IPS DF 6.9 (cell line): ENCODE results near the gene VTA1.
"Not testable (repeated sequence)": the region's sequence is repeated elsewhere in the genome, so short reads cannot be mapped to it uniquely, and the experiment has no call there.

Source experiments
- DNase-seq: peaks from one replicate; pipeline ENCODE4 v3.0.0-alpha.2; 2013; ENCODE audit warnings: low read depth, low spot score
- H3K27ac ChIP-seq: one replicate; pipeline ENCODE4 v1.5.1; 2013; ENCODE audit warnings: low read length, control low read depth
- H3K27me3 ChIP-seq: 2 replicates; pipeline ENCODE4 v1.6.1; 2013; ENCODE audit warnings: mild to moderate bottlenecking, low read length; ENCODE audit not compliant: control insufficient read depth, insufficient read depth
- H3K36me3 ChIP-seq: 2 replicates; pipeline ENCODE4 v1.6.1; 2013; ENCODE audit warnings: low read length; ENCODE audit not compliant: control insufficient read depth, insufficient read depth
- H3K4me1 ChIP-seq: 2 replicates; pipeline ENCODE4 v1.6.1; 2013; ENCODE audit warnings: low read length; ENCODE audit not compliant: control insufficient read depth, insufficient read depth
- H3K4me3 ChIP-seq: 2 replicates; pipeline ENCODE4 v1.5.1; 2013; ENCODE audit warnings: mild to moderate bottlenecking, low read length
- H3K9me3 ChIP-seq: 2 replicates; pipeline ENCODE4 v1.6.1; 2013; ENCODE audit warnings: low read length, inconsistent platforms; ENCODE audit not compliant: control insufficient read depth, insufficient read depth
- WGBS: extraction: QIAGEN DNeasy Blood & Tissue Kit; methylation state at CpG from one replicate; pipeline ENCODE4 v1.1.7; 2013; ENCODE audit warnings: mixed read lengths, missing lambda C conversion rate; ENCODE audit not compliant: insufficient read length, insufficient coverage; 5-methylcytosine and 5-hydroxymethylcytosine counted together

VTA1 gene

DNA sequence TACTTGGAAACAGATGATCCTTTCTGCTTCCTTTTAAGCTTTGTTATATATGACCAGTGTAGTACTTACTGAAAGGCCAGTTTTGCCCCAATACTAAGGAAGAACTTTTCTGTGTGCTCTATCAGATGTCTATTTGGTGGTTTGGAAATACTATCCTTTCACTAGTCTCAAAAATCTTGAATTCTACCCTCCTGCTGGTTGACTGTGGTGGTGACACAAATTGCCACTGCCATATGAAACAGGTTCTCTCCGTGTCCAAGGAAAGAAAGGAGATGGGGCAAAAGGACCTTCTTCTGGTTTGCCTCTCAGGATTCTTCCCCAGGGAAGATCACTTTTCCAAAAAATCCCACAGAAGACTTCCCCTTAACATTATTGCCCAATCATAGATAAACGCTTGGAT lies 8.2 kb upstream of the VTA1 start:
- DNase-seq, result no peak
- no peaks in the 10 kb centered on the region for H3K36me3 ChIP-seq
- no peaks in the 10 kb centered on the region for H3K27me3 ChIP-seq
- H3K27ac ChIP-seq, result no peak overlapping the region
- H3K4me3 ChIP-seq, result no peak overlapping the region
- no CpG with 5 or more reads among the region's 2 CpGs for WGBS
- H3K9me3 ChIP-seq, result no peaks in the 10 kb centered on the region
- no peaks in the 10 kb centered on the region for H3K4me1 ChIP-seq

DNA sequence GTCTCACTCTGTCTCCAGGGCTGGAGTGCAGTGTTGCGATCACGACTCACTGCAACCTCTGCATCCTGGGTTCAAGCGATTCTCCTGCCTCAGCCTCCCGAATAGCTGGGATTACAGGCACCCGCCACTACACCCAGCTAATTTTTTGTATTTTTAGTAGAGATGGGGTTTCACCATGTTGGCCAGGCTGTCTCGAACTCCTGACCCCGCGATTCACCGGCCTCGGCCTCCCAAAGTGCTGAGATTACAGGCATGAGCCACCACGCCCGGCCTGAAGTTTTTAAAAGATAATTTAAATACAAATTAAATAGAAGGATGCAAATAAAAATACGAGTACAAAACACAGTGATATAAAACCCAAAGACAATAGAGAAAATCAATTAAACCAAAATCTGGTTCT lies 5.5 kb upstream of the VTA1 start:
- no CpG with 5 or more reads among the region's 13 CpGs for WGBS
- H3K27me3 ChIP-seq, H3K4me3 ChIP-seq, H3K4me1 ChIP-seq, H3K9me3 ChIP-seq, H3K36me3 ChIP-seq, DNase-seq, H3K27ac ChIP-seq: not testable (repeated sequence)

DNA sequence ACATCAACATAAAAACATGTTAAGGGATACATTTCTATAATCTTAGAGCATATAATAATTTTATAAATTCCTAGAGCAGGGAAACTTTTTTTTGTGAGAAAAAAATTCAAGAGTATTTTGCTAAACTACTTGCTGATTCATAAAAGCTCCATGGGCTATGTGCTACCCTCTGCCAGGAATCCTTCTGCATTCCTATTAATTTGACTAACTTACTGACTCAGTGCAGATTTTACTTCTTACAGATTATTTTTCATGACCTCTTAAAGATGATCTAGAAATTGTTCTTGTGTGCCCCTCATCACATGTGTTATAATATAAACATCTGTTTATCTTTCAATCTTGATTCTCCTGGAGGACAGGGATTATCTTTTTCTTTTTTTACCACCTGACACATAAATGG lies 5.7 kb downstream of the VTA1 start:
- Histone ChIP-seq H3K9me3 (no peaks in the 10 kb centered on the region), H3K27me3 (no peaks in the 10 kb centered on the region), H3K4me1 (no peaks in the 10 kb centered on the region), H3K4me3 (no peak overlapping the region), H3K36me3 (no peaks in the 10 kb centered on the region), H3K27ac (no peak overlapping the region)
- no peak for DNase-seq

DNA sequence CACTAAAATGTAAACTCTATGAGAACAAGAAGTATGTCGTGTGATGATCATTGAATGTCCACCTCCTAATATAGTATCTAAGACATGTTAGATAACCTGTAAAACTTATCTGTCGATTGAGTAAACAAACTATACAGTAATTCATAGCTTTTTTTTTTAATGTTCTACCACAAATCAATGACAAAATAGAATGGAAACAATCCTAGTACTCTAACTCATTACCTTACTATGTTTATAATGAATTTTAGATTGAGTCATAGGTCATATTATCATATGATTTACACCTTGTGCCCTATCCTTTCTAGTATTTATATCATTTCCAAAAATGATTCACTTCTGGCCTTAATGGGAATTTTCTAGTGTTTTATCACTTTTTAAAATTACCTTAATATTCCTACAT lies 6.1 kb downstream of the VTA1 start:
- Histone ChIP-seq H3K9me3 (no peaks in the 10 kb centered on the region), H3K4me3 (no peak overlapping the region), H3K4me1 (no peaks in the 10 kb centered on the region), H3K27ac (no peak overlapping the region), H3K27me3 (no peaks in the 10 kb centered on the region), H3K36me3 (no peaks in the 10 kb centered on the region)
- DNase-seq, result no peak
- WGBS, result no CpG with 5 or more reads among the region's 2 CpGs

DNA sequence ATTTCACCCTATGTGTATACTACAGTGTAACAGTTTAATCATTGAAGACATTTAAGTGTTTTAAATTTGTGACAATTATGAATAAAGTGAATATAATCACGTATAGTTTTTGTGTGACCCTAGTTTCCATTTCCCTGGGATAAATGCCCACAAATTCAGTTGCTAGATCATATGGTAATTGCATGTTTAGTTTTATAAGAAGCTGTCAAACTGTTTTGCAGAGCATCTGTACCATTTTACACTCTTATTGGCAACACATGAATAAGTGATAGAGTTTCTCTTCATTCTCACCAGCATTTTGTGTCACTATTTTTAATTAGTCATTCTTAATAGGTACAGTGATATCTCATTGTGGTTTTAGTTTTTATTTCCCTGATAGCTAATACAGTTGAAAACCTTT lies 7.3 kb downstream of the VTA1 start:
- Histone ChIP-seq H3K4me3 (no peak overlapping the region), H3K4me1 (no peaks in the 10 kb centered on the region)
- WGBS, result no CpG with 5 or more reads among the region's 1 CpG

DNA sequence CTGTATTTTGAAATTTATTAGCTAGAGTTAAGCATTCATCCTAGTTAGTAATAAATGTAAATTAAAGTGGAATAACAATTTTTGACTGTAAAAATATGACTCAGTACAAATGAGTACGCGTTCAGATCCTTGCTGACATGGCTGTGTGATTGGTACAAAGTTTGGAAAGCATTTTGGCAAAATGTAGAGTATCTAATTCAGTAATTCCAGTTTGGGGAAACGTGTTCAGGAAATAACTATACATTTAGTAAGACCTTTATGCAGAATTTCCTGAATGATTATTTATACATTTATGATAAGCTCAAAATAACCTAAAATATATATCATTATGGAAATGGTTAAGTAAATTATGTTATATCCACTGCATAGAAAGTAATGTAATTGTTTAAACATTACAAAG lies 8.0 kb downstream of the VTA1 start:
- no peaks in the 10 kb centered on the region for H3K9me3 ChIP-seq
- H3K4me3 ChIP-seq, result no peak overlapping the region
- no peak overlapping the region for H3K27ac ChIP-seq
- H3K4me1 ChIP-seq, result no peaks in the 10 kb centered on the region
- WGBS, result no CpG with 5 or more reads among the region's 3 CpGs
- no peaks in the 10 kb centered on the region for H3K27me3 ChIP-seq
- H3K36me3 ChIP-seq, result no peaks in the 10 kb centered on the region
- DNase-seq, result no peak

More for the DNA sequence above, 7.3 kb downstream of the VTA1 start:
- H3K36me3 ChIP-seq, result no peaks in the 10 kb centered on the region
- no peaks in the 10 kb centered on the region for H3K9me3 ChIP-seq
- no peak overlapping the region for H3K27ac ChIP-seq
- H3K27me3 ChIP-seq, result no peaks in the 10 kb centered on the region
- no peak for DNase-seq

DNA sequence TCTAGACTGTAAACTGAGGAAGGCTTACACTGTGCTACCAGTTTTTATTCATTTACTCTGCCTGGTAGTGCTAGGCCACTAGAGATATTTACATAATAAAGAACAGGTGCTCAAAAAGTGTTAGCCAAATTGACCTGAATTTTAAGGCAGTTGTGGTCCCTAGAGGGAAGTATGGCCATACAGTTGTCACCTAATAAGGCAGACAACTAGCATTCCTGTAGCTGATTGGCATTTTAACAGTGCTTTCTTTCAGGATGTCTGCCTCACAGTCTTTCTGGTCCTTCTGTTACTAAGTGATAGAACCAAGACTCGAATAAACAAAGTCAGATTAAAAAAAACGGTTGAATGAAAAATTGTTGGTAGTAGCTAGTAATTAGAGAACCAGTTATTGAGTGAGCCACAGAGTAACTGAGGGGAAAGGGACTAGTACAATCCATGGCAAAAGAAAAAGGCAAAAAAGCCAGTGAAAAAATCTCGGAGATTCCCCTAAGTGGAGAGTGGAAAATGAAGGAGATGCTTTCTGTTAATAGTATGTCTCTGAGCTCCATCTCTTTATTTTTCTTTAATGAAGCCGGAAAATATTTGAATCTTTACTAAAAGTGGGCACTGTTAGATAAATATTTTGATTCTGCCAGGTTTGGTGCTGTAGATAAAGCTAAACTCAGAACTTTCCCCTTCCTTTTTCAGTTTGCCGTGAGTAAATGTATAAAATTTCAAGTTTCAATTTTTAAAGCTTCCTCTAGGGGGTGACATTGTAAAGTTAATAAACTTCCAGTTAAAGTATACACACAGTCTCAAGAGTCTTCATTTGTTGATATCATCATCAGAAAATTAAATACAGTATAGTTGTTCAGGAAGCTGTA lies 9.1 kb downstream of the VTA1 start:
- Histone ChIP-seq H3K4me3 (no peak overlapping the region), H3K4me1 (no peaks in the 10 kb centered on the region), H3K27ac (no peak overlapping the region), H3K9me3 (no peaks in the 10 kb centered on the region), H3K27me3 (no peaks in the 10 kb centered on the region), H3K36me3 (no peaks in the 10 kb centered on the region)
- no CpG with 5 or more reads among the region's 5 CpGs for WGBS
- DNase-seq, result peak; percentile 37

DNA sequence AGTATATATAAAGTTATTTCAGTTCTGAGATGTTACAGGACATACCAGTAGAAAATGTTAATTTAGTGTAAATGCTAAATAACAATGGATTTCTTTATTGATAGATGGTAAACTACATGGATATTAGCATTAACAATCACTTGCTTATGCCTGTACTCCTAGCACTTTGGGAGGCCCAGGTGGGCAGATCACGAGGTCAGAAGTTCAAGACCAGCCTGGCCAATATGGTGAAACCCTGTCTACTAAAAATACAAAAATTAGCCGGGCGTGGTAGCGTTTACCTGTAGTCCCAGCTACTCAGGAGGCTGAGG lies 9.7 kb downstream of the VTA1 start:
- not testable (repeated sequence) for H3K36me3 ChIP-seq, H3K9me3 ChIP-seq, H3K27ac ChIP-seq, DNase-seq, H3K4me3 ChIP-seq, H3K4me1 ChIP-seq, H3K27me3 ChIP-seq
- no CpG with 5 or more reads among the region's 4 CpGs for WGBS

DNA sequence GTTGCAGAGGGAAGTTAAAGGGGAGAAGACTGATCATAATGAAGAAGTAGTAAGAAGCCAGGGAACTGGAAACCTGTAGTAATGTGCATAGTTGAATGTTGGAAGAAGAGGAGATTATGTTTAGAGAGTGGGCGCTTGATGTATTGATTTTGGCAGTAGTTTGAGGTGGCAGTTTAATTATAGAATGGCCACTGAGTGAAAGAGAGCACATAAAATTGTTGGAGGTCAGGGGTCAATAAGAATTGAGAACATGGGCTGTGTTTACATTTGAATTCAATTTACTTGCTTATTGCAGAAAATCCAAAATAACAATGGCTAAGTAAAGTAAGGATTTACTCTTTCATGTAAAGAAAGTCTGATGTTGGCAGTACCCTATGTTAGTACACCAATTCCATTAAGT lies 15.7 kb downstream of the VTA1 start:
- Histone ChIP-seq H3K27ac (no peak overlapping the region), H3K9me3 (no peaks in the 10 kb centered on the region), H3K4me3 (no peak overlapping the region), H3K36me3 (no peaks in the 10 kb centered on the region), H3K4me1 (no peaks in the 10 kb centered on the region), H3K27me3 (no peaks in the 10 kb centered on the region)
- DNase-seq, result no peak
- 100% methylated on average over 1 of the region's 1 CpG for WGBS

DNA sequence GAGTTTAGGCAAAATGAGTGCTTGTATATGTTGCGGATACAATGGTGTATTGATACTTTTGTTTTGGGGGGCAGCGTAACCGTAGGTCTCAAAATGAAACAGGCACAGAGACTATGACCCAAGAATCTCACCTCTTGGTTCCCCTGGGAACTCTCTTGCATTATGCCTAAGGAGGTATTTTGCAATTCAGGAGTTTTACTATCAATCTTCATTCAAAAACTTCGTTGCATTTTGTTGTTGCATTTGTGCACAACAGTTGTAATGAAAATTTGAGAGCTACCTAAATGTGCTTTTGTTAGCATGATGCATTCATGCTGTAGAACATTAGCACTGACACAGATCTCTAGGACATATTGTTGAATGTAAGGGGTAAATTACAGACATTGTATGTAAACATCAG lies 18.2 kb downstream of the VTA1 start:
- WGBS, result 100% methylated on average over 1 of the region's 4 CpGs
- Histone ChIP-seq H3K9me3 (no peaks in the 10 kb centered on the region), H3K4me1 (no peaks in the 10 kb centered on the region), H3K27me3 (no peaks in the 10 kb centered on the region), H3K27ac (no peak overlapping the region), H3K36me3 (no peaks in the 10 kb centered on the region), H3K4me3 (no peak overlapping the region)
- no peak for DNase-seq

DNA sequence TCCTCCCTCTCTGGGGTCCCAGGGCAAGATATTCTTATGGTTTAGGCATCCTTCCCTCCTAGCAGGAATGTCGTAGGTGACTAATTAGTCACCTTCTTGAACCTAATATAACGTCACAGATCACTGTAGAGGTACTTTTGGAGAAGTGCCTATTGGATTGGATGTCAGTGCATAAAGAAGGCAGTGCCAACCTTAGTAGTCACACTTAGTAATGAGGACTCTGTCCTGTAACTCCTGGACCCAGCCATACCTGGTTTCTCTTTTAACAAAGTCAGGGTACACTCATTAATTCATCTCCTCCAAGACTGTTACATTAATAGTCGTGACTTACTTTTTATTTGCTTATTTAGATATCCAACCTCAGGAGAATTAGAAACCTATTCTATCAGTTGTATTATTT lies 20.0 kb downstream of the VTA1 start:
- Histone ChIP-seq H3K27me3 (no peaks in the 10 kb centered on the region), H3K36me3 (no peaks in the 10 kb centered on the region), H3K27ac (no peak overlapping the region), H3K4me1 (no peaks in the 10 kb centered on the region), H3K9me3 (no peaks in the 10 kb centered on the region), H3K4me3 (no peak overlapping the region)
- no CpG with 5 or more reads among the region's 3 CpGs for WGBS
- no peak for DNase-seq
